HG02678 (cell line): Measurements from ENCODE around the gene TPPP.

Experiments used
- ATAC-seq: cut with Tn5 transposase; IDR thresholded peaks from one replicate; pipeline ENCODE4 v1.9.1; 2021; ENCODE audit warnings: mild to moderate bottlenecking, moderate library complexity; ENCODE audit not compliant: unreplicated experiment

The TPPP gene

DNA sequence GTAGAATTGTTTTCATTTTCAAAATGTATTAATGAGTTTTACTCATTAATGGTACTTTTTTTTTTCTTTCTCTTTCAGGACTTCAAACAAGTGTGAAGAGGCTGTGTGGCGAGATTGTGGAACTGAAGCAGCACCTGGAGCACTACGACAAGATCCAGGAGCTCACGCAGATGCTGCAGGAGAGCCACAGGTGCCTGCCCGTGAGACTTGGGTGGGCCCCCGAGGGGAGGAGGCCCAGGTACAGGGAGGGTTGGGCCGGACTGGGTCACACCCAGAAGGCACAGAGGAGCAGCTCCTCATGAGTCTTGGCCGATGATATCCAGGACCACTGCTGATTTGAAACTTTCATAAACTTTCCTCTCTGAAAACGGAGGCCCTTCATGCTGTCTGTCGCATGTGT lies 45.4 kb downstream of the TPPP start:
- no peak for ATAC-seq

- no peak for ATAC-seq
Measured at GRCh38 chr5:647311-647710, 45.8 kb downstream of the TPPP start.

- ATAC-seq, result no peak
Measured at GRCh38 chr5:646396-647201, 46.6 kb downstream of the TPPP start.

- no peak for ATAC-seq
Measured at GRCh38 chr5:645421-645820, 47.7 kb downstream of the TPPP start.

DNA sequence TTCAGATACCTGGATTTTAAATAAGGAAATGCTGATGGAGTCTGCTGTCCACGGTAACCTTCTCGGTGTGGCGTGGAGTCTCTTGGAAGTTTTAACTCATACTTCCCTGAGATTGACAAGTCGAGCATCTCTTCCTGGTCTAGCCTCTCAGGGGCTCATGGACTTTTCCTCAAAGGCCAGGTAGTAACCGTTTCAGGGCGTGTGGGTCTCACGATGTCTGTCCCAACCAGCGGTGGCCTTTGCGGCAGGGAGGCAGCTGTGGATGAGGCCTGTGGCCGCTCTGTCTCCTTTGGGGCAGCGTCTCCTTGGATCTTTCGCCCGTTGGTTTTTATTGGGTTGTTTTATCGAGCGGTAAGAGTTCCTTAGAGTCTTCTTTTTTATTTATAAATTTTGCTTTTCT lies 48.2 kb downstream of the TPPP start:
- ATAC-seq, result no peak

- ATAC-seq, result no peak
Measured at GRCh38 chr5:644509-644908, 48.6 kb downstream of the TPPP start.

DNA sequence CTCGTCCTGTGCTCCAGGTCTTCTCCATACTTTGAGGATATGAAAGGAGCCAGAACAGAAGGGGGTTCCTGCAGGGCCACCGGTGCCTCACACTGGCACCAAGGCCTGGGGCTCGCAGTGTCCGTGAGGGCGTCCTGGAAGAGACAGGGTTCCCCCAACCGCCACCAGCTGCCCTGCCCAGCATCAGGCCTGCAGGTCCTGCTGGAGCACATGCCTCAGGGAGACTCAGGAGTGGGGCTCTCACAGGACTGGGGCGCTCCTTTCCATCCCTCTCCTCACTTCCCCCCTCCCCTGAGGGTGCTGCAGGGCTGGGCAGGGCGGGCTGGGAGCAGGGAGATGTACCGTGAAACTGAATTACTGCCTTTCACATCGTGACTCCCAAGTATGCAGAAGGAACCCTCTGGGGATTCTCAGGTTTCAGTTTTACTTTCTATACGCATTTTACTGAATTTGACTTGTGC lies 49.3 kb downstream of the TPPP start:
- peak; percentile 60 for ATAC-seq

DNA sequence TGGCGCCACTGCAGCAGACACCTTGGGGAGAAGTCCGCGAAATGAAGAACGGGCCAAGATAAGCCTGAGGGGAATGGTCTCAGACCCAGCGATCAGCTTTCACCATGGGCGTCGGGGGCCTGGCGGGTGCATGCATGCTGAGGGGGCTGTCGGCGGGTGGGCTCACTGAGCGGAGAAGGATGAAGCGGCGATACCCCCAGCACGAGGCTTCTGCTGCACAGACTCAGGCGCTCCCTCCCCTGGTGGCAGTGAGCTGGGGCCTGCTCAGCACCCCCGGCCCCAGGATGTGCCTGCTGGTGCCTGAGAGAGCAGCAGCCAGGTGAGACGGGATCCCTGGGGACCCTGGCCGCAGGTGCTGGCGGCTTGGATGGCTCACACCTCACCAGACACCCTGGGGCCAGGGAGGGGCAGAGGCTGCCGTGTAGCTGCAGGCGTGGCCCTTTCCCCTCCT lies 49.8 kb downstream of the TPPP start:
- peak; percentile 26 for ATAC-seq

DNA sequence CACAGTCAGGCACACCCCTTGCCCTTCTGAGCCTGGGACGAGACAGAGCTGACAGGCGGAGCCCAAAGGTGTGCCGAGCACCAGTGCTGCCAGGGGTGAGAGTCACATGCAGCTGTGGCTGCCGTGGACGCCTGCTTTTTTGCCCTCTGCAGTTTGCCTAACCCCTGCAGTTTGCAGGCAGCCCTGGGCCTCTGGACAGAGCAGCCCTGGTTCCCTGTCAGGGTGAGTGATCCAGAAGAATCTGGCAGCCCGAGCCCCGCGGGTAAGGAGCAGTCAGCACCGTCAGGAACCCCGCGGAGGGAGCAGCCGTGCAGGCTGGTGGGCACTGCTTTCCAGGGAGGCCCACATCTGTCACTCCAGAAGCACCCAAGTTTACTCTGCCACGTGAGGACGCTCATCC lies 50.7 kb downstream of the TPPP start:
- no peak for ATAC-seq

DNA sequence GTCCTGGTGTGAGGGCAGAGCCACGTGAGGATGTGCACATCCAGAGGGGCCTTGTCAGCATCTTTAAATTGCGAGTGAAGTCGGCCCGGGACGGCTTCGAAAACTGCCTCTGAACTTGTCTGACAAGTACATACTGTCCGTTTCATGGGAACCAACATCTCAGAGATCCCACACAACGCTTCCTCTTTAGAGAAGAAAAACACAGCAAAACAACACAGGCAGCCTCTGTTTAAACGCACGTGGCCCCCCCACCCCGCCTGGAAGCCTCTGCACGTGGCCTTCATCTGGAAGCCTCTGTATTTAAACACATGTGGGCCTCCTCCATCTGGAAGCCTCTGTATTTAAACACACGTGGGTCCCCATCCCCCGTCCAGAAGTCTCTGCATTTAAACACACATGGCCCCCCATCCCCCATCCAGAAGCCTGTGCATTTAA lies 51.8 kb downstream of the TPPP start:
- no peak for ATAC-seq

GRCh38 chr5:640461-641330 lies 52.5 kb downstream of the TPPP start:
- ATAC-seq, result no peak

DNA sequence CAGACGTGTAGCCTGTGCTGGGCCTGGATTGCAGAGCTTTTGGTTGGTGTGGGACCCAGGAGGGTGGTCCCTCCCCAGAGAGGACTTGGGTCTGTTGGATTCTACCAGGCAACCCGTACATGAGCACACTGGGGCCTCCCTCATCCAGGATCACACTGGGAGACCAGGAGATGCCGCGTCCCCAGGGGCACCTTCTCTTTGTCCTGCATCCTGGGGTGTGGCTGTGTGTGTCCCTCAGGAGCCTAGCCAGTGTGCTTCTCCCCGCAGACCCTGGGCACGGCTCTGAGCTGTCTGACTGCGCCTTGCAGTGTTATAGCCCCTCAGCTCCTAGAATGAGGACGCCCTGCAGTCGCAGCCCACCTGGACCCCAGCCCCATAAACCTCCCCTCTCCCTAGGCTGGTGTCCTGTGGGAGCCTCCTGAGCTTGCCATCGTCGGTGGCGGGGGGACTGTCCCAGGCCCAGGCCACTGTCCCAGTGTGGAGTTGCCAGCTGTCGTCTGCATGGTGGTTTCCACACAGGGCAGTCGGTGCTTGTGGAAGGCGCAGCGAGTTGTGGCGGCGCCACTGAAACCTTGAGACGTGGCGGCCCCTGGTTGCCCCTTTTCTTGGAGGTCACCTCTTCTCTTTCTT lies 53.5 kb downstream of the TPPP start:
- ATAC-seq, result no peak

- ATAC-seq, result no peak
Measured at GRCh38 chr5:639253-639530, 54.0 kb downstream of the TPPP start.

DNA sequence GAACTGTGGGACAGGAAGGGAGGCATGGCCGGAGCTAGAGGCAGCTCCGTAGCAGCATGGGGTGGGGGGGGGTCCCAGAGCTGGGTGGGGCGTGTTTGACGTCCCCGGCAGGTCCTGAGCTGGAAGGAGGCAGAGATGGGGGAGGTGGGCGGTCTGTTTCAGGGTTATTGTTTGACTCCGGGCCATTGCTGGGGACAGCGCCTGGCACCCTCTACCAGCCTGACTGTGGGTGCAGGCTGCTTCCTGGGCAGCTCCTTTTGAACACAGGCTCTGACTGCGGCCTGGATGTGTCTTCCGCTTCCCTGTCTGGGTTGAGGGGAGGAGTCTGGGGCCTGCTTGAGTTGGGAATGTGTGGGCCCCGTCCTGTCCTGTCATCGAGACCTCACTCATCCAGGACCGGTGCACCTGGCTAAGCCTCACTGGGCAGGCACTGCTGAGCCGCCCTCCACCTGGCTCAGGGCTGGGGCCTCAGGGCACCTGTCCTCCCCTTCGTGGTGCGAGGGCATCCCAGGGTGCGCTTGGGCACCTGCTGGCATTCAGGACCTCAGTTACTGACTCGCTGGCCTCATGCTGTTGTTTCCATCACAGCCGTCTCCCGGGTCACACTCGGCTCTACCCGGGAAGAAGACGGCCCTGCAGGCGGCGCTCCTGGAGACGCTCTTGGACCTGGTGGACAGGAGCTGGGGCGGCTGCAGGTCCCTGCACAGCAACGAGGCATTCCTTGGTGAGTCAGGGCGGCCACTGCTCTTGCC lies 54.5 kb downstream of the TPPP start:
- no peak for ATAC-seq

DNA sequence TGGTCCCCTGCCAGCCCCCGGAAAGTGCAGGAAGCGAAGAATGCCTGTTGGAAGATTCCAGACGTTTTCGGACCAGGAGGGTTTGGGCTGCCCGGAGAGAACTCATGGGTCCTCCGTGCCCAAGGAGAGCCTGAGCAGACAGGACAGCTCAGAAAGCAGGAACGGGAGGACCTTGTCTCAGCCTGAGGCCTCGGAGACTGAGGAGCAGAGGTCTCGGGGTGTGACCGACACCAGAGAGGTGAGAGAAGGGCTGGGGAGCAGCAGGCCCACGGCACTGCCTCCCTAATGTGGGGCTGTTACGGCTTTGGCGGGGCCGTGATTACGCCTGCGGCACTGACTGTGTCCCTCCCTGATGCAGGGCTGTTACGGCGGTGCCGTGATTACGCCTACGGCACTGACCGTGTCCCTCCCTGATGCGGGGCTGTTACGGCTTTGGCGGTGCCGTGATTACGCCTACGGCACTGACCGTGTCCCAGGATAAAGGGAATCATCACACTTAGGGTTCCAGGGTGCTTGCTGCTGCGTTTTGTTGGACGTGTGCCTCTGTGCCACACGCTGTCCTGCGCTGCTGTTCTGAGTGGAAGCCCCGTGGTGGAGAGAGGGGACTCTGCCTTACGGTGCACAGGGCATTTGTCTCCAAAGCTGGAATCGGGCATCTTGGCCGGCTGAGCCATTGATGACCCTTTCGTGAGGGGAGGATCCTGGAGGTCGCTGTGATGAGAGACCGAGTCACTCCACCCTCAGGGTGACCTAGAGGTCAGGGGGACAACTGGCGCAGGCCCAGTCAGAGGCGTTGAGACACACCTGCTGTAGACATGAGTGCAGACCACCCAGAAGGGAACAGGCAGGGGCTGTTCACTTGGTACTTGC lies 55.3 kb downstream of the TPPP start:
- no peak for ATAC-seq

DNA sequence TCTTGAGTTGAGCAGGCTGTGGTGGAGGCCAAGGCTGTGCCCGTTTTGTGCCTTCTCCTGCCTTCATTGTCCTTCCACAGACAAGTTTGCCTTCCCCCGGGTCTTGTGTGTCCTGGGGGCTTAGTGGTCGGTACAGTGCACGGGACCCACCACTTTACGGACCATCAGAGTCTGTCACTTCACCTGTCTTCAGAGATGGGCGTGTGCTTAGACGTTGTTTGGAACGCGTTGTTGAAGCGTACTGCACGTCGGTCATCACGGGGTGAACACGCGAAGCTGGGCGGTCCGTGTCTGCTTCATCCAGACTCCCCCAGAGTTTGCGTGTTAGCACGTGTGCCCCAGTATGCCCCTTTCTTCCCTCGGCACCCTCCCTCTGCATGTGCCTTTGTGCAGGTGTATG lies 56.2 kb downstream of the TPPP start:
- no peak for ATAC-seq

DNA sequence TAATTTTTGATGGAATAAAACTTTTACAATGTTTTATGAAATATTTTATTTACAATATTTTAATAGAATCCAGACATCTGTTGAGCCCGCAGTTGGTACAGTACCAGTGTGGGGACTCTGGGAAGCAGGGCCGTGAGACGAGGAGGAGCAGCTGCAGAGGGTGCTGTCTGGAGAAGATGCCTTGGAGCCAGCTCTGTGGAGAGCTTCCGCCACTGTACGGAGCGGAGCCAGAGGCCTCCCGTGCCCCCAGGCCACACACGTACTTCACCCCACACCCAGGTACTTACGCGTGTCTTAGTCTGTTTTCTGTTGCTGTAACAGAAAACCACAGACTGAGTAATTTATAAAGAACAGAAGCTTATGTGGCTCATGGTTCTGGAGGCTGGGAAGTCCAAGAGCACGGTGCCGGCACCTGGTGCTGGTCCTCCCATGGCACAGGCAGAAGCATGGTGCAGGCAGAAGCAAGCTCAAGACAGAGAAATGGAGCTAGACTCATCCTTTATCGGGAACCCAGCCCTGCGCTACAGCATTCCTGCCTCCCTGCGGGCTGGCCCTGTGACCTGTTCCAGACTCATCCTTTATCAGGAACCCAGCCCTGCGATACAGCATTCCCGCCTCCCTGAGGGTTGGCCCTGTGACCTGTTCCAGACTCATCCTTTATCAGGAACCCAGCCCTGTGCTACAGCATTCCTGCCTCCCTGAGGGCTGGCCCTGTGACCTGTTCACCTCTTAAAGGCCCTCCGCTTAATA lies 57.7 kb downstream of the TPPP start:
- ATAC-seq, result no peak

DNA sequence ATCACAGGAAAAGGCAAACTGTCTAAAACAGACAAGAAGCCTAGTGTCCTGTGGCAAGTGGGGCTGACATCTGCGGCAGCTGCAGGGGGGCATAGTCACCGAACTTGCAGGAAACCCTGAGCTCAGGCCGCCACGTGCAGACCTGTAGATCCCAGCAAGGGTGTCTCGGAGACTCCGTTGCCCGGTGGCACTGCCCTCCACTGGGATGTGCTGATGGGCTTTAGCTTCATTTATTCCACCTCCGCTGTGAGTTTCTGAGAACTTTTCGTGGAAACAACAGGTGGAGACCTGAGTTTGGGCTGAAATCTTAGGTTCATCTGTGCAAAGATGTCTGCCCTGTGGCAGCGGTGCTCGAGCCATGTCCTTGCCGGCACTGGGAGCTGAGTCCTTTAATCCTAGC lies 59.0 kb downstream of the TPPP start:
- no peak for ATAC-seq

GRCh38 chr5:633501-633955 lies 59.6 kb downstream of the TPPP start:
- ATAC-seq, result no peak
